ENCODE results near the gene MACROD2.

DNA sequence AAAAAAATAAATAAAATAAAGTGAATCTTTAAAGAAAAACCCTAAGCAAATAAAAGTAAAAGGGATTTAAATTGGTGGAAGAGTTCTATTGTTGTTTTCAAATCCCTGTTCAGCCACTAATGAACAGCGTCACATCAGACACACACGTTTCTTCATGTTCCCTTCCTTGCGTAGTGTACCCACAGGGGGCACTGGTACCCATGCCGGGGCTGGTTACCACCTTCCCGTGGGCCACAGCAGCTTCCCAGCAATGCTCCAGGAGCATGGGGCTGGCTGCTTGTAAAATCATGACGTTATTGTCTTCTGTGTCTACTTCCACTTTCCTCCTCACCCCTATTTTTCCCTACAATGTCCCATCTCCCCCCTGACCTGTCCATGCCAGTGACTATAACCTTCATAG is 1589.2 kb downstream of the MACROD2 start:
- TF ChIP-seq POLR2AphosphoS5 (IDR thresholded peaks at IDR 0.05) (no peak), CTCF (IDR thresholded peaks at IDR 0.05) (no peak), POLR2A (IDR thresholded peaks at IDR 0.05) (no peak)
